Nephron progenitor cell (in vitro differentiated cells): Measurements from ENCODE around the gene AHRR.
A peak's percentile ranks its signal among the peaks of the same experiment; 100 is the strongest.

ENCODE experiments used
- DNase-seq: peaks from one replicate; pipeline ENCODE4 v3.0.0; 2021
- H3K27ac Mint-ChIP-seq: 2 replicates; pipeline ENCODE4 v1.8.0; 2021; ENCODE audit warnings: mild to moderate bottlenecking, moderate library complexity, mixed read lengths
- H3K27me3 Mint-ChIP-seq: 2 replicates; pipeline ENCODE4 v1.8.0; 2021; ENCODE audit warnings: mild to moderate bottlenecking, low read depth, mixed read lengths; ENCODE audit not compliant: poor library complexity
- H3K36me3 Mint-ChIP-seq: 2 replicates; pipeline ENCODE4 v1.8.0; 2021; ENCODE audit warnings: low read depth, mixed read lengths
- H3K4me1 Mint-ChIP-seq: 2 replicates; pipeline ENCODE4 v1.8.0; 2021; ENCODE audit warnings: mixed read lengths
- H3K4me3 Mint-ChIP-seq: 2 replicates; pipeline ENCODE4 v1.8.0; 2021; ENCODE audit warnings: mild to moderate bottlenecking, moderate library complexity, mixed read lengths
- H3K9me3 Mint-ChIP-seq: 2 replicates; pipeline ENCODE4 v1.8.0; 2021; ENCODE audit warnings: mild to moderate bottlenecking, moderate library complexity, mixed read lengths
- CTCF ChIP-seq: fragments of 200-600 bp; sonication (generic); IDR thresholded peaks from 2 replicates; pipeline ENCODE4 v1.5.0; 2021; ENCODE audit warnings: antibody characterized with exemption

Gene AHRR

GRCh38 chr5:446066-446882, 124.8 kb downstream of the AHRR start:
- H3K27ac Mint-ChIP-seq, result no peak overlapping the region
- peak overlapping the region; percentile 6 for H3K4me3 Mint-ChIP-seq
- no peaks in the 10 kb centered on the region for H3K27me3 Mint-ChIP-seq
- H3K9me3 Mint-ChIP-seq, result peaks cover 13% of the 10 kb centered on the region
- no peak for DNase-seq
- no peak for TF ChIP-seq CTCF
- peaks cover 30% of the 10 kb centered on the region for H3K4me1 Mint-ChIP-seq
- peaks cover 49% of the 10 kb centered on the region for H3K36me3 Mint-ChIP-seq

GRCh38 chr5:446883-447263, 125.4 kb downstream of the AHRR start:
- H3K36me3 Mint-ChIP-seq, result peaks cover 55% of the 10 kb centered on the region
- H3K9me3 Mint-ChIP-seq, result peaks cover 19% of the 10 kb centered on the region
- DNase-seq, result no peak
- H3K4me3 Mint-ChIP-seq, result no peak overlapping the region
- TF ChIP-seq CTCF, result peak; percentile 61
- H3K4me1 Mint-ChIP-seq, result peaks cover 26% of the 10 kb centered on the region
- no peaks in the 10 kb centered on the region for H3K27me3 Mint-ChIP-seq
- no peak overlapping the region for H3K27ac Mint-ChIP-seq

GRCh38 chr5:447501-447900, 126.0 kb downstream of the AHRR start:
- peaks cover 25% of the 10 kb centered on the region for H3K9me3 Mint-ChIP-seq
- H3K4me1 Mint-ChIP-seq, result peaks cover 20% of the 10 kb centered on the region
- peaks cover 61% of the 10 kb centered on the region for H3K36me3 Mint-ChIP-seq
- no peak for TF ChIP-seq CTCF
- H3K27me3 Mint-ChIP-seq, result no peaks in the 10 kb centered on the region
- no peak for DNase-seq
- H3K4me3 Mint-ChIP-seq, result no peak overlapping the region
- no peak overlapping the region for H3K27ac Mint-ChIP-seq

- no peak for DNase-seq
- peaks cover 68% of the 10 kb centered on the region for H3K36me3 Mint-ChIP-seq
- H3K9me3 Mint-ChIP-seq, result peaks cover 30% of the 10 kb centered on the region
- no peak overlapping the region for H3K4me3 Mint-ChIP-seq
- peak overlapping the region; percentile 34 for H3K27ac Mint-ChIP-seq
- peaks cover 17% of the 10 kb centered on the region for H3K4me1 Mint-ChIP-seq
- no peak for TF ChIP-seq CTCF
- no peaks in the 10 kb centered on the region for H3K27me3 Mint-ChIP-seq
These were observed 126.7 kb downstream of the AHRR start for GRCh38 chr5:448061-448765.

GRCh38 chr5:448766-449090, 127.2 kb downstream of the AHRR start:
- Mint-ChIP-seq H3K36me3 (peaks cover 73% of the 10 kb centered on the region), H3K4me1 (peaks cover 17% of the 10 kb centered on the region), H3K4me3 (no peak overlapping the region), H3K27me3 (no peaks in the 10 kb centered on the region), H3K9me3 (peaks cover 31% of the 10 kb centered on the region), H3K27ac (no peak overlapping the region)
- TF ChIP-seq CTCF, result no peak
- DNase-seq, result no peak

GRCh38 chr5:449151-449550, 127.6 kb downstream of the AHRR start:
- DNase-seq, result no peak
- Mint-ChIP-seq H3K4me1 (peaks cover 15% of the 10 kb centered on the region), H3K4me3 (no peak overlapping the region), H3K27me3 (no peaks in the 10 kb centered on the region), H3K27ac (no peak overlapping the region), H3K36me3 (peaks cover 78% of the 10 kb centered on the region), H3K9me3 (peaks cover 33% of the 10 kb centered on the region)
- no peak for TF ChIP-seq CTCF
